Stimulated activated CD8-positive, alpha-beta memory T cell treated with anti-CD3 and anti-CD28 coated beads, Interleukin-12 subunit alpha, Interleukin-12 subunit beta, amount 100 ng/mL, for 1 hour (primary cell): ENCODE results near the gene YEATS2.

Experiments
- DNase-seq: peaks from one replicate; pipeline ENCODE4 v3.0.0-alpha.2; 2020; ENCODE audit warnings: low read depth

YEATS2 gene

DNA sequence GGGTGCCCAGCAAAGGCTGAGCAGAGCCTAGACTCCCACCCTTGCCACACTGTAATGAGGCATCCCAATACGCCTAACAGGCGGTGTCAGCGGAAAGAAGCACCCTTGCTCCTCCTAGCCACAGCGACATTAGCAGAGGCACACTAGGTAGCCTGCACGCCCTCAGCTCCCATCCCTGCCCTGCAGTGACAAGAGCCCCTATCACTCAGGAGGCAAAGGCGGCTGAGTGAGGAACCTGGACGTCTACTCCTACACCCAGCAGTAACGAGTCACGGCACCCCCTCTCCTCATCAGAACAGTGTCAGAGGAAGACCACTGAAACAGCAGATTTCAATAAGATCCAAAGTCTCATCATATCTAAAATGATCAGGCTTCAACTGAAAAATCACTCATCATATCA lies 139.8 kb downstream of the YEATS2 start:
- DNase-seq, result no peak

DNA sequence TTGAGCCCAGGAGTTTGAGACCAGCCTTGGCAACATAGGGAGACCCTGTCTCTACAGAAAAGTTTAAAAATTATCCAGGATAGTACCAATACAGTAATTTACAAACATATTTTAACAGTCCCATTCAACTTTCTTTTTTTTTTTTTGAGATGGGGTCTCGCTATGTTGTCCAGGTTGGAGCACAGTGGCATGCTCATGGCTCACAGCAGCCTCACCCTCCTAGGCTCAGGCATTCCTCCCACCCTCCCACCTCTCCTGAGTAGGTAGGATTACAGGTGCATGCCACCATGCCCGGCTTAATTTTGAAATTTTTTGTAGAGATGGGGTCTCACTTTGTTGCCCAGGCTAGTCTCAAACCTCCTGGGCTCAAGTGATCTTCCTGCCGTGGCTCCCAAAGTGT lies 140.3 kb downstream of the YEATS2 start:
- no peak for DNase-seq

DNA sequence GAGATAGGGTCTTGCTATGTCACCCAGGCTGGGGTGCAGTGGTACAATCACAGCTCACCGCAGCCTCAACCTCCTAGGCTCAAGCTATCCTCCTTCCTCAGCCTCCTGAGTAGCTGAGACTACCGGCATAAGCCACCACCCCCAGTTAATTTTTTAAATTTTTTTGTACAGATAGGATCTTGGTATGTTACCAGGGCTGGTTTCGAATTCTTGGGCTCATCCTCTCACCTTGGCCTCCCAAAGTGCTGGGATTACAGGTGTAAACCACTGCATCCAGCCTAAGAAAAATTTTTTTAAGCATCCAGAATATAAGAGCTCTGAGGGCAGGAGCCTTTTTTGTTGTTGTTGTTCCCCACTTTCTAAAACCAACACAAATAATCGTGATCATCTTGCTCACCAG lies 142.2 kb downstream of the YEATS2 start:
- no peak for DNase-seq

DNA sequence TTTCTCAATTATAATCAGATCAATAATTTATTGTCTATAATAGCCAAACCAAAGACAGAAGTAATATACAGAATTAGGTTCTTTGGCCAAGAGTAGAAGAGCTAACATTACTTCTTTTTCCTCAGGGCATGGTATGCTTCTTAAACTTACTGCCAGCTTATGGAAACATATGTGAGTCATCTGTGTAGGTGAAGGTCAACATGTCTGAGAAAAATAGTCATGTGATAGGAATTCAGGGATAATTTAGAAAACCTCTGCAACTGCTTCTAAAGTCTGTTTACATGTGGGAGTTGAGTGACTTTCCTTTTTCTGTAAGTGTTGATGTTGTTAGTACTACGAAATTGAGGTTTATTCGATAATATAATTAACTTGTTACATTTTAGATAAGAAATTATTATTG lies 147.0 kb downstream of the YEATS2 start:
- DNase-seq, result no peak

DNA sequence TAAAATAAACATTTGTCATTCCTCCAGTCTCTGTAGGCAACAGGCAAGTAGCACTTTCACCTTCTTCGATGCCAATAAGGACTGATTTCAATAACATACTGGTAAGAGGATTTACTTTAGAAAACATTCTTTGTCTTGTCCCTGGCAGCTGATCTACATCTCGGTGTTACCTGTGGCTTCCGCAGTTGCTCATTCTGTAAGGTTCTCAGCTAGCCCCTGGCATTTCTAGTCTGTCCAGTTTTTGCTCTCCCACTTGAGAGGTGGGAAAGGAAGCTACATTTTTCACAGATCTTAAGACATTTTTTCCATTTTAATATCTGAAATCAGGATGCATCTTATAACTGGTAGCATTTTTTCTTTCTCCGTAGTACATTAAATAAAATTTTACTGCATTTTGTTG lies 147.5 kb downstream of the YEATS2 start:
- DNase-seq, result no peak

DNA sequence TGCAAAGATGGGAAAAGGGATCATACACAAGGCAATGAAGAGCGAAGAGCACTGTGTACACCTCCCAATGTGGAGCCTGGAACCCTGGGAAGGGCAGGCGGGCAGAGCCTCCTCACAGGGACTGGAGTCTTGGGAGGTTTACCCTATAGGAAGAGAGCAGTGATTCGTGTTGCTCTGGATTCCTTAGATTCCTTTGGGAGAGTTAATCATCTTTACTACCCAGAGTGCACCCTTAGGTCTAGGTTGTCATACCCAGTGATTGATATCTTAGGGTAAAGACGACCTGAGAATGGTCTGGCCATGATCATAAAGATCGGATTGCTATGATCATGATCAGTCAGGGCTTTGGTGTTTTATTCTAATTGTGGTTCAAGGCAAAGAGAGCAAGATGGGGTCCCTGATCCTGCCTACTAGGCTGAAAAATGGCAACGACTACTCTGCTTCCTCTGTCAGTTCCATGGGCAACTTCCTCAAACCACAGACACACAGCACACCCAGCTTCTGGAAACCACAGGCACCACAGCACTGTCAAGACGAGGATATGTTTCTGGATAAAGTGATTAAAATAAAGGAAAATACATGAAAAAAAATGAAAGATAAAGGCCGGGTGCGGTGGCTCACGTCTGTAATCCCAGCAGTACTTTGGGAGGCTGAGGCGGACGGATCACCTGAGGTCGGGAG lies 148.2 kb downstream of the YEATS2 start:
- DNase-seq, result no peak

DNA sequence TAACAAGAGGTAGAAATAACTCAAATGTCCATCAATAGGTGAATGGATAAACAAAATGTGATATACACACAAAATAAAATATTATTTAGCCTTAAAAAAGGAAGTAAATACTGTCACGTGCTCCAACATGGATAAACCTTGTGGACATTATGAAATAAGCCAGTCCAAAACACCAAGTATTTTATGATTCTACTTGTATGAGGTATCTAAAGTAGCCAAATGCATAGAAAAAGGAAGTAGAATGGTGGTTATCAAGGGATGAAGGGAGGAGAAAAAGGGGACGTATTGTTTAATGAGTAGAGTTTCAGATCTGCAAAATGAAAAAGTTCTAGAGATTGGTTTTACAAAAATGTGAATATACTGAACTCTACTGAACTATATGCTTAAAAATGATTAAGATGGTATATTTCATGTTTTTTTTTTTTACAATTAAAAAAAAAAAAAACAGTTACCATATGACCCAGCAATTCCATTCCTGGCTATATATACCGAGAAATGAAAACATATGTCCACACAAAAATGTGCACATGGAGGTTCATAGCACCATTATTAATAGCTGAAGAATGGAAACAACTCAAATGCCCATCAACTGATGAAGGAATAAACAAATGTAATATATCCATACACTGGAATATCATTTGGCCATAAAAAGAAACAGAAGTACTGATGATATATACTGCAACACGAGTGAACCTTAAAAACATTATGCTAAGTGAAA lies 156.9 kb downstream of the YEATS2 start:
- no peak for DNase-seq

DNA sequence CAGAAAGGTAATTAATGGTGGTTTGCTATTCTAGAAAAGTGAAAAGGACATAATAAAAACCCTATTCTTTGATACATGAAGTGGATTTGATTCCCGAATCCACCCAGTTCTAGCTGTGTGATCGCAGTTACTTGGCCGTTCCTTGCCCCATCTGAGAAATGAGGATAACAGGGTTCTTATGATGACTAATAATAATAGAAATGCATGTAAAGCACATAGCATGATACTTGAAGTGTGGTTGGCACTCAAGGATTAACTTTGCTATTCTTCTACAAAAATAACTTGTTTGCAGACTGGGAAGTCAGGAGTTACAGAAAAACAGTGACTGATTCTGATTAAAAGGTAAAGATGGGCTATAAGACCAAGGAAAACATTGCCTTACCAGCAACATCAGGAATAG lies 160.3 kb downstream of the YEATS2 start:
- no peak for DNase-seq
